22Rv1 (cell line): ENCODE measurements around the gene GABARAPL2.

ENCODE experiments used
- CTCF ChIP-seq: fragments of 450-650 bp; IDR thresholded peaks from 2 replicates; pipeline ENCODE4 v1.5.1; 2017; ENCODE audit warnings: mild to moderate bottlenecking
- ZFX ChIP-seq: fragments of 450-650 bp; IDR thresholded peaks from 2 replicates; pipeline ENCODE4 v1.6.1; 2017; ENCODE audit warnings: antibody characterized with exemption, borderline replicate concordance

- TF ChIP-seq CTCF (no peak), ZFX (no peak)
These were observed 27.9 kb downstream of the GABARAPL2 start for GRCh38 chr16:75593825-75594820.
